ENCODE measurements around the gene SLFNL1. TPM values are rescaled to one million over a fixed set of nuclear protein-coding genes. Genes with fewer than 3 reads are reported as not detected.

The SLFNL1 gene
- total RNA-seq, 4 donors from 2014 or later = 0.42 to 0.97 (median 0.60) TPM; not detected in 1

DNA sequence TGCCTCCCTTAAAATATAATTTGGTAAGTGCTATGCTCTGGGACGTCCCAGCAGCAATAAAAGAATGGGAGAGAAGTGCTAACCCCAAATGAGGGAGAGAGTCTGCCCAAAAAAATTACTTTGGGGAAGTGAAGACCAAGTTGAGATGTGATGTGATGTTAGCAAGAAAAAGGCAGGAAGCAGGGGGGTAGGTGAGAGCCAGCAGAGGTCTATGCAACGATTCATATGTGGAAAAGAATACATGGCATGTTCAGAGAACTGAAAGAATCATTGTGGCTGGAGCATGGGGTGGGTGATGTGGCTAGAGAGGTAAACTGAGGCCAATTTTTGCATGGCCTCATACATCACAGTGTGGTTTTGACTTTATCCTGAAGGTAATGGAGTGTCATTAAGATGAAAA, 47.6 kb downstream of the SLFNL1 start:
- TF ChIP-seq EP300 (IDR thresholded peaks at IDR 0.05) (no peak), POLR2AphosphoS5 (IDR thresholded peaks at IDR 0.05) (no peak), POLR2A (IDR thresholded peaks at IDR 0.05) (no peak)
- TF ChIP-seq, protein P1, sequence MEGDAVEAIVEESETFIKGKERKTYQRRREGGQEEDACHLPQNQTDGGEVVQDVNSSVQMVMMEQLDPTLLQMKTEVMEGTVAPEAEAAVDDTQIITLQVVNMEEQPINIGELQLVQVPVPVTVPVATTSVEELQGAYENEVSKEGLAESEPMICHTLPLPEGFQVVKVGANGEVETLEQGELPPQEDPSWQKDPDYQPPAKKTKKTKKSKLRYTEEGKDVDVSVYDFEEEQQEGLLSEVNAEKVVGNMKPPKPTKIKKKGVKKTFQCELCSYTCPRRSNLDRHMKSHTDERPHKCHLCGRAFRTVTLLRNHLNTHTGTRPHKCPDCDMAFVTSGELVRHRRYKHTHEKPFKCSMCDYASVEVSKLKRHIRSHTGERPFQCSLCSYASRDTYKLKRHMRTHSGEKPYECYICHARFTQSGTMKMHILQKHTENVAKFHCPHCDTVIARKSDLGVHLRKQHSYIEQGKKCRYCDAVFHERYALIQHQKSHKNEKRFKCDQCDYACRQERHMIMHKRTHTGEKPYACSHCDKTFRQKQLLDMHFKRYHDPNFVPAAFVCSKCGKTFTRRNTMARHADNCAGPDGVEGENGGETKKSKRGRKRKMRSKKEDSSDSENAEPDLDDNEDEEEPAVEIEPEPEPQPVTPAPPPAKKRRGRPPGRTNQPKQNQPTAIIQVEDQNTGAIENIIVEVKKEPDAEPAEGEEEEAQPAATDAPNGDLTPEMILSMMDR (IDR thresholded peaks at IDR 0.05) = no peak
- H3K36me3 ChIP-seq = no peaks in the 10 kb centered on the region
- no peak for DNase-seq (ENCODE audit: low spot score in 2 of 2)
- no peaks in the 10 kb centered on the region for H3K9me3 ChIP-seq
- peaks cover under 1% of the 10 kb centered on the region for H3K4me1 ChIP-seq
- no peak overlapping the region for H3K4me3 ChIP-seq
- H3K27ac ChIP-seq = no peak overlapping the region
- no peaks in the 10 kb centered on the region for H3K27me3 ChIP-seq
- 66% methylated on average over 2 of the region's 2 CpGs for WGBS

DNA sequence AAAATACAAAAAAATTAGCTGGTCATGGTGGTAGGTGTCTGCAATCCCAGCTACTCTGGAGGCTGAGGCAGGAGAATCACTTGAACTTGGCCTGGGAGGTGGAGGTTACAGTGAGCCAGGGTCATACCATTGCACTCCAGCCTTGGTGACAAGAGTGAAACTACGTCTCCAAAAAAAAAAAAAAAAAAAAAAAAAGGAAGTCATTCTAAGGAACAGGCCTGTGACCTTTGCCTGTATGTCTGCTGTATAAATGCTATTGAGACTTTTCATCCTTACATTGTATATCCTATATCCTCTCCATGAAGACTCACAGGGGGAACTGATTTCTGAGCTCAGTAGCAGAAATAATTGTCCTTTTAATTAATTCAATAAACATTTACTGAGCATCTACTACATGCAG, 49.6 kb downstream of the SLFNL1 start:
- H3K27ac ChIP-seq = no peak overlapping the region
- H3K4me3 ChIP-seq = no peak overlapping the region
- H3K9me3 ChIP-seq = no peaks in the 10 kb centered on the region
- no peaks in the 10 kb centered on the region for H3K36me3 ChIP-seq
- TF ChIP-seq POLR2A (IDR thresholded peaks at IDR 0.05) (no peak), POLR2AphosphoS5 (IDR thresholded peaks at IDR 0.05) (no peak), EP300 (IDR thresholded peaks at IDR 0.05) (no peak)
- TF ChIP-seq, protein P1 (IDR thresholded peaks at IDR 0.05) = no peak
- WGBS = 71% methylated on average over 1 of the region's 1 CpG
- peaks cover 4% of the 10 kb centered on the region for H3K4me1 ChIP-seq
- no peaks in the 10 kb centered on the region for H3K27me3 ChIP-seq
- DNase-seq (ENCODE audit: low spot score in 2 of 2) = no peak

GRCh38 chr1:40969445-40969844, 52.1 kb downstream of the SLFNL1 start:
- Histone ChIP-seq H3K36me3 (no peaks in the 10 kb centered on the region), H3K4me1 (peaks cover 4% of the 10 kb centered on the region), H3K27ac (no peak overlapping the region), H3K4me3 (no peak overlapping the region), H3K27me3 (no peaks in the 10 kb centered on the region), H3K9me3 (no peaks in the 10 kb centered on the region)
- TF ChIP-seq, protein P1 (IDR thresholded peaks at IDR 0.05) = no peak
- TF ChIP-seq POLR2AphosphoS5 (IDR thresholded peaks at IDR 0.05) (no peak), POLR2A (IDR thresholded peaks at IDR 0.05) (no peak), EP300 (IDR thresholded peaks at IDR 0.05) (no peak)
- no peak for DNase-seq (ENCODE audit: low spot score in 2 of 2)
- 85% methylated on average over 6 of the region's 6 CpGs for WGBS

DNA sequence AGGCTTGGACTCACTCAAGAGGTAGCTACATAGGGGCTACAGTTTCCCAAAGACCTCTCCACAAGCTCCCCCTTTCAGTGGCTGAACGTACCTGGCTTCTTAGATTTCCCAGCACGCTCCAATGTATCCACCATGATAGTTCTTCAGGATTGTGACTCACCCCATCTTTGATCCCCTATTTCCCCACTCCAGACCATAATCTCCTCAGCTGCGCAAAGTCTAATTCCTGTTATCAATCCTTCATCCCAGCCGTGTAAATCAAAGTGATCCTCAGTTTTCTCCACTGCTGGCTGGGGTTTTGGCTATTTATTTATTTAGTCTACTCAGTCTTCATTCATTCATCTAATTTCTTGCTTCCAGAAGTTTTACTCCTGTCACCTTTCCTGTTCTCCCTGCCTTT, 55.1 kb downstream of the SLFNL1 start:
- 84% methylated on average over 4 of the region's 4 CpGs for WGBS
- Histone ChIP-seq H3K27me3 (no peaks in the 10 kb centered on the region), H3K9me3 (no peaks in the 10 kb centered on the region), H3K27ac (no peak overlapping the region), H3K4me1 (peaks cover 4% of the 10 kb centered on the region), H3K4me3 (no peak overlapping the region), H3K36me3 (no peaks in the 10 kb centered on the region)
- TF ChIP-seq EP300 (IDR thresholded peaks at IDR 0.05) = no peak
- TF ChIP-seq POLR2AphosphoS5 (IDR thresholded peaks at IDR 0.05) = no peak
- no peak for TF ChIP-seq POLR2A (IDR thresholded peaks at IDR 0.05)
- TF ChIP-seq, protein P1 (IDR thresholded peaks at IDR 0.05) = no peak
- no peak for DNase-seq (ENCODE audit: low spot score in 2 of 2)

Other genes starting within 250 kb of the SLFNL1 start
- gene KCNQ4, start 237.9 kb downstream of the SLFNL1 start, total RNA-seq = 1 to 10 TPM; 1.1 to 3.8 (median 1.5) TPM
- gene CITED4, start 159.4 kb downstream of the SLFNL1 start, total RNA-seq = 10 to 100 TPM; 52.6 to 90.4 (median 58.4) TPM
- gene CTPS1, start 42.0 kb downstream of the SLFNL1 start, total RNA-seq = 10 to 100 TPM; 15.9 to 23.6 (median 20.0) TPM
- 10 to 100 TPM; 17.6 to 48.2 (median 21.8) TPM for gene SCMH1, start 220.6 kb upstream of the SLFNL1 start, total RNA-seq

Measured in suprapubic skin (tissue), 4 donors.